HG03442 (cell line): ENCODE measurements around the gene SLC6A17.

Experiments used
- ATAC-seq: cut with Tn5 transposase; IDR thresholded peaks from one replicate; pipeline ENCODE4 v1.9.1; 2021; ENCODE audit warnings: mild to moderate bottlenecking, moderate library complexity; ENCODE audit not compliant: unreplicated experiment

Gene SLC6A17

GRCh38 chr1:110200666-110201065 lies 50.4 kb downstream of the SLC6A17 start:
- ATAC-seq, result no peak

GRCh38 chr1:110201157-110201825 lies 51.0 kb downstream of the SLC6A17 start:
- no peak for ATAC-seq

GRCh38 chr1:110203021-110203661 lies 52.8 kb downstream of the SLC6A17 start:
- ATAC-seq, result no peak

- ATAC-seq, result no peak
These were observed 54.9 kb downstream of the SLC6A17 start for GRCh38 chr1:110205156-110205555.

GRCh38 chr1:110205591-110206155 lies 55.4 kb downstream of the SLC6A17 start:
- no peak for ATAC-seq

DNA sequence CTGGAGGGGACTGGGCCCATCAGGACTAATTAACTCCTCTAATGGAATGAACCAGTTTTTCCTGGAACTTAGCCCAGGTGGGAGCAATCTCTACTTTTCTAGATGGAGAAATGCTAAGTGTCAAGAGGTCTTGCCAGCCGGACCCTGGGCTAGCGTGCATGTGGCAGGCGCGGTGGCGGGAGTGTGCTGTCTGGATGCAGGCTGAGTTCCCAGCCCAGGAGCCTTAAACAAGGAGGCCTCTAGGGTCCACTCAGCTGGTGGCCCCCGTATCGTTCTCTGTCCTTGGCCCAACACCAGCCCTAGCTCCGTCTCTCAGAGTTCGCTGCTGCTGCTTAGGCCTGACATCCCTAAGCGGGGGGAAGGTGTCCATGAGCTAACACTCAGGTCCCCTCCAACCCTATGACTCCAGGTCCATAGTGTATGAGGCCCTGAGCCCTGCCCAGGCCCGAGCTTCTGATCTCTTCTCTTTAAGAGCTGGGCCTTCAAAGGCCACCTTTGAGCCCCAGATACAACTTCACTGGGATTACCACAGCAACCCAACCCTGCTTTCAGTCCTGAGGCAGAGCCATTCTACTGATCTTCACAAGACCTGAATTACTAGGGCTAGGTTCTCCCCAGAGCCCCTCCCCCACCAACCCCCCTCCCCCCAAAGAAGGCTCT lies 56.1 kb downstream of the SLC6A17 start:
- ATAC-seq, result no peak

- no peak for ATAC-seq
These were observed 57.5 kb downstream of the SLC6A17 start for GRCh38 chr1:110207831-110208230.

DNA sequence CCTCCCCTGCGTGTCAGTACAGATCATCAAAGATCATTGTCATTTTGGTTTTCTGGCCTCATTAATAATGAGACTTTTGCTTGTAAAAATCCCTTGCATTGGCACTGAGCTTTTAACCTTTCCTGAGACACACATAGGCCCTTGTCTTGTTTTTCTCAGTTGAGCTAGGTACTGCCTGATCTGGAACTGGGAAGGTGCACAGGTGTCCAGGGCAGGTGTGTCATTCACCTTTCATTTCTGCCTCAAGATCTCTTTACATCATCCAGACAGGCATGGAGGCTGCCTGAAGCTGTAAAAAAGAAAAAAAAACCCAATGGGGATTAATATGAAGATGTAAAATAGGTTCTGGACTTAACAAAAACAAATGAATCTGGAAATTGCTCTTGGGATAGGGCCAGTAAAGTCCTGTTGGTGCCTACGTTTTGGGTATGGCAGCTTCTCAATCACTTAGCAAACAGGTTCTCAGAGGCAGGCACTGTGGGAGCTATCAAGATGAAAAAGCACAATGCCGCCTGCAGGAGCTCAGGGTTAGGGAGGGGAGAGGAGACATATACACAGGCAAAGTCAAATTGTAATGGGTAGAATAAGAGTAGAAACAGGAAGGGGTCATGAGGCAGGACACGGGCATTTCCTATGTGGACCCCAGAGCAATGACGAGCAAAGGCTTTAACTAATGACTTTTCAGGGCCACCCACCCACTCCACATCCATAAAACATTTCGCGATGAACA lies 58.8 kb downstream of the SLC6A17 start:
- ATAC-seq, result no peak

- peak; percentile 77 for ATAC-seq
These were observed 59.7 kb downstream of the SLC6A17 start, which contains the start of gene KCNC4 for GRCh38 chr1:110209715-110210603. Gene KCNC4, plus strand, starts transcription at chr1:110210314. Its CDS starts 1,186 bp downstream, at chr1:110211500.

GRCh38 chr1:110210604-110211495 lies 60.6 kb downstream of the SLC6A17 start:
- peak; percentile 25 for ATAC-seq

DNA sequence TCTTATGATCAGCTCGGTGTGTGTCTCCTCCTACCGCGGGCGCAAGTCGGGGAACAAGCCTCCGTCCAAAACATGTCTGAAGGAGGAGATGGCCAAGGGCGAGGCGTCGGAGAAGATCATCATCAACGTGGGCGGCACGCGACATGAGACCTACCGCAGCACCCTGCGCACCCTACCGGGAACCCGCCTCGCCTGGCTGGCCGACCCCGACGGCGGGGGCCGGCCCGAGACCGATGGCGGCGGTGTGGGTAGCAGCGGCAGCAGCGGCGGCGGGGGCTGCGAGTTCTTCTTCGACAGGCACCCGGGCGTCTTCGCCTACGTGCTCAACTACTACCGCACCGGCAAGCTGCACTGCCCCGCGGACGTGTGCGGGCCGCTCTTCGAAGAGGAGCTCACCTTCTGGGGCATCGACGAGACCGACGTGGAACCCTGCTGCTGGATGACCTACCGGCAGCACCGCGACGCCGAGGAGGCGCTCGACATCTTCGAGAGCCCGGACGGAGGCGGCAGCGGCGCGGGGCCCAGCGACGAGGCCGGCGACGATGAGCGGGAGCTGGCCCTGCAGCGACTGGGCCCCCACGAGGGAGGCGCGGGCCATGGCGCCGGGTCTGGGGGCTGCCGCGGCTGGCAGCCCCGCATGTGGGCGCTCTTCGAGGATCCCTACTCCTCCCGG lies 61.3 kb downstream of the SLC6A17 start:
- no peak for ATAC-seq

GRCh38 chr1:110212169-110213142 lies 62.2 kb downstream of the SLC6A17 start:
- ATAC-seq, result no peak

- no peak for ATAC-seq
These were observed 62.8 kb downstream of the SLC6A17 start for GRCh38 chr1:110213143-110213540.

DNA sequence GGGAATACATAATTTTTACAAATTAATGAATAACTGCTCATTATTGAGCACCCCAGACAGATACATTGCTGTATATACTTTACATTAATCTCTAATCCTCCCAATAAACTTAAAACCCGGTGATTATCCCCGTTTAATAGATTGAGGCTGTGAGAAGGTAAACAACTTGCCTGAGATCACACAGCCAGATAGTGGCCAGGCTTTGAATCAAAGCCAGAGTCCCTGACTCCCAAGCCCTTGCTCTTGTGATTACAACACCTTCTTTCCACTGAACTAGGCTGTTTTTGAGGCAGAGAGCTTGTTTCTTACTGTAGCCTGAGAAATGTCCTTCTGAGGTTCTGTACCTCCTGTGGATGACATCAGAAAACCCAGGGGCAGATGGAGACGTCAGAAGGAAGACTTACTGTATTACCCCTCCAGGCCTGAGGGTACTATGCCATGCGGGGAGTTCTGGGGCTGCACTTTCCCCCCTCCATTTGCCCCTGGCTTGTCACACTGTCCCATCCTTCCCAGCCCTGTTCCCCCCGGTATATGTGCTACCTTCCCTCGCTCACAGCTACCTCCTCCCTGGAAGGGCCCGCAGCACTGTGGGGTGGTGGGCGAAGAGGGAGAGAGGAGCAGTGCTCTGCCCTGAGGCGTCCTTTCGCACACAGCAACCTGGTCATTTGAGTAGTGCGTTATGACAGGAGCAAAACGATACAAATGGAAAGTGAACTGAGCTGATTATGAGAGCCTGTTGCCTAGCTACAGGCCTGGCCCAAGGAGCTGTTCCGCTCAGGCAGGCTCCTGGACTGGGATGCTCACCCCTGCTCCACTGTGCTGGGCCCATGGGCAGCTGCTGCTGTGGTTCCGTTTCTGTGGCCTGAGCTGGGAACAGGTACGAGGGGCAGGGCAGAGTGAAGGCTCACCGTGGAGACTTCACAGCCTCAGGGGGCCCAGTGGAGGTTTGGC lies 64.4 kb downstream of the SLC6A17 start:
- no peak for ATAC-seq

DNA sequence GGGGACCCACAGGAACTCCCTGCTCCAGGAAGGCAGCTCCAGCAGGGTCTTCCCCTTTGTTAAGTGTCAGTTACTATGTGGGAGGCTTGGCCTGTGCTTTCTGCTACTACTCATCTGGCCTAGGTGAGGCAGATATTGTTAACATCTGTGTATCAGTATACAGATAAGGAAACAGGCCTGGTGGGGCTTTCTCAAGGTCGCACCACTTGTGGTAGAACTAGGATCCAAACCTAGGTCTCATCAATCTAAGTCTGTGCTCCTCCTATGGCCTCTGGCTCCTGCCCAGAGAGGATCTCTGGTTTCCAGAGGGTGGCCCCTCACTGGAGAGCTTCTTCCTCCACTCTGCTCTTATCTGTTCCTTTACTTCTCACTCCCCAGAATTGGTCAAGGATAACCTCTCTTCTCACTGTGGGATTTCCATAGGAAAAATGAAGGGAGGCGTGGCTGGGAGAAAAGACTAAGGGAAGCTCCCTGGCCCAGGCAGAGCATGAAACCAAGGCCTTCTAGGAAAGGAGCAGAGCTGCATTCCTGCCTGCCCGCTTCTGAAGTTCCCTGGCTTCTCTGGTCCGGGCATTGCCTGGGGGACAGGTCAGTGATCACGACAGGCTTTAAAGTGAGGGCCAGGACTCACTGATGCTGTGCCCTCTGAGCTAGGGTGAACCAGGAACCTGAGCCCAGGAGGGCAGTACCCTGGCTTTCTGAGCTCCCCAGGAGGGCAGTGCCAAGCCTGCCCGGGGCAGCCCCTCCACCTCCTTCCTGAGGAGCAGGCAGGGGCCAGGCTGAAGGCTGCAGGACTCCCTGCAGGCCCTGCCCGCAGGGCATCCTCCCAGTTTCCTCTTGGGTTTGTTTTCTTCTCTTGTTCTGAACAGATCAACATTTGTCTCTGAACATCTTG lies 65.6 kb downstream of the SLC6A17 start:
- ATAC-seq, result no peak
